SH-SY5Y (cell line): Measurements from ENCODE around the gene ACBD3.

Experiments
- GATA2 ChIP-seq: IDR thresholded peaks from 2 replicates; pipeline ENCODE4 v1.6.1; 2011; ENCODE audit warnings: mild to moderate bottlenecking, low read depth, low read length
- GATA3 ChIP-seq: IDR thresholded peaks from 2 replicates; pipeline ENCODE4 v1.6.1; 2011; ENCODE audit warnings: low read depth, mild to moderate bottlenecking, low read length, moderate library complexity

- TF ChIP-seq GATA3 (no peak), GATA2 (no peak)
These were observed 60.7 kb downstream of the ACBD3 start for GRCh38 chr1:226125831-226126230.
